ENCODE results near the gene SPTLC3. TPM values are rescaled to one million over a fixed set of nuclear protein-coding genes. Genes with fewer than 3 reads are reported as not detected.
"Not testable (repeated sequence)": the region's sequence is repeated elsewhere in the genome, so short reads cannot be mapped to it uniquely, and the experiment has no call there.

The SPTLC3 gene
- total RNA-seq, 2 experiments from 2014 or later: 0.16 to 1.2 TPM

DNA sequence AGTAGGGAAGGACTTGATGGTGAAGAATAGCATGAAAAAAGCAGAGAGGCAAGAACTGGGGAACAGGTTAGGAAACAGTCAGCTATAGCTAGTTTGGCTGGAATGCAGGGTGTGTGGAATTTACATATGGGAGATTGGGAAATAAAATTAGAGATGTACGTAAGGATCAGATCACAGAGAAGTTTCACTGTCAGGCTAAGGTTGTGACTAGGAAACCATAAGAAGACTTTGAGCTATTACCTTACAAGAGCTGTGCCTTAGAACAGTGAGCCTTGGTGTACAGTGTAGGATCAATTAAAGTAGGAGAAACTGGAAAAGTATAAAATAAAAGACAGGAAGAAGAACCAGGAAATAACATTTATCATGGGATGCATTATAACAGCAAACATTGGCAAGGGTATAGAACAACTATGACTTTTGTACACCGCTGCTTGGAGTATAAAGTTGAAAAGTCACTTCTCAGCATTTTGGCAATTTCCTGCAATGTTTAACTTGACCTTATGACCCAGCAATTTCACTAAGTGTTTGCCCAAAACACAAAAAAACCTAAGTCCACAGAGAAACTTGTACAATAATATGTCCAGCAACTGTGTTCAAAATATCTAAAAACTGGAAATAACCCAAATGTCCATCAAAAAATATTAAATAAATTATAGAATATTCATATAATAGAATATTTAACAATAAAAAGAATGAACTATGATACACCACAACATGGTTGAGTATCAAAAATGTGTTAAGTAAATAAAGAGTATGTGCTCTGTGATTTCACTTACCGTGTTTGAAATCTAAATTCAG is 31.2 kb upstream of the SPTLC3 start:
- ATAC-seq: no peak
- Mint-ChIP-seq H3K27ac (no peak overlapping the region), H3K27me3 (no peaks in the 10 kb centered on the region), H3K9me3 (ENCODE audit: low read depth) (no peaks in the 10 kb centered on the region), H3K4me3 (no peak overlapping the region), H3K36me3 (no peaks in the 10 kb centered on the region), H3K4me1 (no peaks in the 10 kb centered on the region)
- no peak for DNase-seq
- CTCF ChIA-PET: no interaction called here

GRCh38 chr20:12978126-12978394 is 30.7 kb upstream of the SPTLC3 start:
- H3K4me3 Mint-ChIP-seq: no peak overlapping the region
- ATAC-seq (no peak), DNase-seq (no peak)
- CTCF ChIA-PET: no interaction called here
- H3K36me3 Mint-ChIP-seq: no peaks in the 10 kb centered on the region
- H3K4me1 Mint-ChIP-seq: no peaks in the 10 kb centered on the region
- no peaks in the 10 kb centered on the region for H3K9me3 Mint-ChIP-seq (ENCODE audit: low read depth)
- H3K27ac Mint-ChIP-seq: no peak overlapping the region
- no peaks in the 10 kb centered on the region for H3K27me3 Mint-ChIP-seq

- DNase-seq (no peak), ATAC-seq (no peak)
- H3K27me3 Mint-ChIP-seq: no peaks in the 10 kb centered on the region
- no peak overlapping the region for H3K27ac Mint-ChIP-seq
- no peak overlapping the region for H3K4me3 Mint-ChIP-seq
- no peaks in the 10 kb centered on the region for H3K9me3 Mint-ChIP-seq (ENCODE audit: low read depth)
- CTCF ChIA-PET: no interaction called here
- H3K36me3 Mint-ChIP-seq: no peaks in the 10 kb centered on the region
- no peaks in the 10 kb centered on the region for H3K4me1 Mint-ChIP-seq
Measured at GRCh38 chr20:12978613-12979495, 29.9 kb upstream of the SPTLC3 start.

- DNase-seq; H3K27me3 Mint-ChIP-seq; H3K4me3 Mint-ChIP-seq; CTCF ChIA-PET; ATAC-seq; H3K27ac Mint-ChIP-seq; H3K9me3 Mint-ChIP-seq (ENCODE audit: low read depth); H3K4me1 Mint-ChIP-seq; H3K36me3 Mint-ChIP-seq: not testable (repeated sequence)
Measured at GRCh38 chr20:12979713-12980112, 29.1 kb upstream of the SPTLC3 start.

GRCh38 chr20:12982098-12982497 is 26.7 kb upstream of the SPTLC3 start:
- Mint-ChIP-seq H3K9me3 (ENCODE audit: low read depth) (no peaks in the 10 kb centered on the region), H3K36me3 (no peaks in the 10 kb centered on the region), H3K27me3 (no peaks in the 10 kb centered on the region), H3K4me1 (no peaks in the 10 kb centered on the region), H3K4me3 (no peak overlapping the region), H3K27ac (no peak overlapping the region)
- ATAC-seq (no peak), DNase-seq (no peak)
- CTCF ChIA-PET: no interaction called here

DNA sequence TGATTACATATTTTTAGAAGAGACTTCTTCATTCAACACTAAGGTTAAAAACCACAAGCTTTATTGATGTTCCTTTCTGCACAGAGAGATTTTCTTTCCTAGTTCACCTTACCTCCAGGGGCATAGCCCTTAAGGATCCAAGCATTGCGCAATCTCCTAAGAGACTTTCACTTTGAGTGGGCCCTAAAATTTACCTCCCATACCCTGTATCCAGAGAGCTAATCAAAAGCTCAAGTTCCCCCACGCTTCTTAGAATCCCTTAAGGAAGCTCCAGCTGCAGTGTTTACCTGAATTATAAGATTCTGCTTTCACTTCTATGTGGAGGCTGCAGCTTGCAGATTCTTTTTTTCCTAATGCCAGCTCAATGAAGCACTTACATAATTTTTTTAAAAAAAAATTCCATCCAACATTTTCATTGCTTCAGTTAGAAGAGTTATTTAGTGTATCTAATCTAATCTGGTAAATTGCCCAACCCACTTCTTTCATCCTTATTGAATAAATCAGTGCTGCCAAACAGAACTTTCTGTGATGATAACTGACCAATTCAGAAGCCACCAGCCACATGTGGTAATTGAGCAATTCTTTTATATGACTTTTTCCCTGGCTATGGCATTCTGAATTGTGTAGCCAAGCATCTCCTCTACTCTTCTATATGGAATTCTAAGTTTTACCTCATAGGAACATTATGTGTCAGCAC is 24.6 kb upstream of the SPTLC3 start:
- CTCF ChIA-PET: no interaction called here
- no peak for DNase-seq
- H3K4me1 Mint-ChIP-seq: no peaks in the 10 kb centered on the region
- no peaks in the 10 kb centered on the region for H3K27me3 Mint-ChIP-seq
- no peaks in the 10 kb centered on the region for H3K9me3 Mint-ChIP-seq (ENCODE audit: low read depth)
- no peak for ATAC-seq
- no peak overlapping the region for H3K27ac Mint-ChIP-seq
- H3K4me3 Mint-ChIP-seq: no peak overlapping the region
- no peaks in the 10 kb centered on the region for H3K36me3 Mint-ChIP-seq

- Mint-ChIP-seq H3K9me3 (ENCODE audit: low read depth) (no peaks in the 10 kb centered on the region), H3K27me3 (no peaks in the 10 kb centered on the region), H3K4me3 (no peak overlapping the region), H3K4me1 (no peaks in the 10 kb centered on the region), H3K27ac (no peak overlapping the region), H3K36me3 (no peaks in the 10 kb centered on the region)
- no peak for ATAC-seq
- CTCF ChIA-PET: no interaction called here
- no peak for DNase-seq
Measured at GRCh38 chr20:12984863-12985262, 23.9 kb upstream of the SPTLC3 start.

DNA sequence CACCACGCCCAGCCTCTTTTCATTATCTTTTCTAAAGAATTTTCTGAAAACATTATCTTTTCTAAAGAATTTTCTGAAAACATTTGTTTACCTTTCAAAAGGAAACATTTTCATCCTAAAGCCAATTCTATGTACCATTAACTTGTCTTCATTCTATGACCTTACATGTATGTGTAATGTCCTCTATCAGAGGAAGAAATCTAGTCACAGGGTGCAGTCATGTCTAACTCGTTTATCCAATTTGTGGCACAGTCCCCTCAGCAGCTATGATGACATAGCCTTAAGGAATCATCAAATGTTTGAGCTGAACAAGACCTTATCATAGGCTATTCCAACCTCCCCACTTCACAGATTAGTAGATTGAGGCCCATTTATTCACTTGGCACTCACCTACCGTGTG is 21.5 kb upstream of the SPTLC3 start:
- CTCF ChIA-PET: no interaction called here
- no peak for ATAC-seq
- no peak overlapping the region for H3K4me3 Mint-ChIP-seq

DNA sequence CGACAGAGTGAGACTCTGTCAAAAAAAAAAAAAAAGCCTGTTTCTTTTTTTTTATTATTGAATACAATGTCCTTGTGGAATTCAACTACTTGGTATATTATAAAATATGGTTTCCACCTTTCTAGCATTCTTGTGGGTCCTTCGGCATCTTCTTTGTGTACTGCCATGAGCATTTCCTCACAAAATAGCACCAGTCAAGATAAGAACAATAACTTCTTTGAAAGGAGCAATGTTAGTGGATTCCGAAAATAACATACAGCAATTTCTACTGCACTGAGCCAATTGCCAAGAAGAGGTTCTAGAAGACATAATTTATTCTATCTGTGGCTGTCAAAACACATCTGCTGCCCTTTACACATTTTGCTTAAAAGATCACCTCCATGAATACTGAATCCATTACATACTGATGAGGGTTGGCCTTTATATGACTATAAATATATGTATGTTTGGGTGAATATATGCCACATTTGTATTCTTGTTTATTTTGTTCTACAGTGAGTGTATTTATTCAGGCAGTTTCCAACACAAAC is 19.1 kb upstream of the SPTLC3 start:
- no peak for ATAC-seq
- H3K27me3 Mint-ChIP-seq: no peaks in the 10 kb centered on the region
- no peak for DNase-seq
- no peak overlapping the region for H3K4me3 Mint-ChIP-seq
- H3K27ac Mint-ChIP-seq: no peak overlapping the region
- no peaks in the 10 kb centered on the region for H3K9me3 Mint-ChIP-seq (ENCODE audit: low read depth)
- H3K4me1 Mint-ChIP-seq: no peaks in the 10 kb centered on the region
- H3K36me3 Mint-ChIP-seq: no peaks in the 10 kb centered on the region
- CTCF ChIA-PET: no interaction called here

More for the DNA sequence above, 21.5 kb upstream of the SPTLC3 start:
- no peak for DNase-seq
- Mint-ChIP-seq H3K4me1 (no peaks in the 10 kb centered on the region), H3K27ac (no peak overlapping the region), H3K9me3 (ENCODE audit: low read depth) (no peaks in the 10 kb centered on the region), H3K36me3 (no peaks in the 10 kb centered on the region), H3K27me3 (no peaks in the 10 kb centered on the region)

DNA sequence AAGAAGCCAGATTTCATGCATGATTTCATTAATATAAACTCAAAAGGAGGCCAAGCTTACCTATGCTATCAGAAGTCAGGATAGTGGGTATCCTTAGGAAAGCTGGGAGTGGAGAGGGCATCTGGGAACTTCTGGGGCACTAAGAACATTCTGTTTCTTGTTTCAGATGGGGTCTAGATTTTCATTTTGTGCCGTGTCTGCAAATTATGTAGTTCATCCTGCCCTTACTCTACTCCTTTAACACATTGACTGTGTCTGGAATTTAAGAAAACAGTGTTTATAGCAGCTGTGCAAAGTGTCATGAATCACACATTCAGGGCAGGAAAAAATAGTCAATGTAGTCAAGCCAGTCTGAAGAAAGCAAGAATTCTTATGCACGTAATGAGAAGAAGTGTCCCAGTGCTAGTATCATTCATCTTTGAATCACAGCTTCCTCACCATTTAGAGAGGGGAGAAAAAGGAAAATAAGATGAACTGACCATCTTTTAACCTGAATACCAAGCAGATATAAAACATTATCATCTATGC is 11.6 kb upstream of the SPTLC3 start:
- Mint-ChIP-seq H3K4me3 (no peak overlapping the region), H3K4me1 (no peaks in the 10 kb centered on the region), H3K27ac (no peak overlapping the region), H3K9me3 (ENCODE audit: low read depth) (no peaks in the 10 kb centered on the region), H3K27me3 (no peaks in the 10 kb centered on the region), H3K36me3 (no peaks in the 10 kb centered on the region)
- DNase-seq (no peak), ATAC-seq (no peak)
- CTCF ChIA-PET: no interaction called here

GRCh38 chr20:12998046-12998445 is 10.7 kb upstream of the SPTLC3 start:
- DNase-seq (no peak), ATAC-seq (no peak)
- no peaks in the 10 kb centered on the region for H3K27me3 Mint-ChIP-seq
- CTCF ChIA-PET: no interaction called here
- no peaks in the 10 kb centered on the region for H3K9me3 Mint-ChIP-seq (ENCODE audit: low read depth)
- no peaks in the 10 kb centered on the region for H3K36me3 Mint-ChIP-seq
- no peaks in the 10 kb centered on the region for H3K4me1 Mint-ChIP-seq
- no peak overlapping the region for H3K4me3 Mint-ChIP-seq
- H3K27ac Mint-ChIP-seq: no peak overlapping the region

DNA sequence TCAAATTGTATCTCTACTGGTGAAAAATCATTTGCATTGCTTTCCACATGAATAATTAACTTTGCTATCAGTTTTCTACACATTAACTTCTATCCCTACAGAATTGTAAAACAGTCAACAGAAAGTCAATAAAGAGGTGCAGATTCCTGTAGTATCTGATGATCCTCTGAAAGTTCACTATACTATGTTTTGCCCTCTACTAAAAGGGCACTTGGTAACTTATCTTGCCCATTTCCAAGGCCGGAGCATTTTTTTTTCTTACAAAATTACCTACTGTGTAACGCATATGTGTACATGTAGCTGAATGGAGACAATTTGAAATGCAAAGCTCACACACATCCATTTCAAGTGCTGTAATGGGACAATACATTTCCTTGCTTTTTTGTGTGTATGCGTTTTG is 9.6 kb upstream of the SPTLC3 start:
- CTCF ChIA-PET: no interaction called here
- no peaks in the 10 kb centered on the region for H3K4me1 Mint-ChIP-seq
- no peaks in the 10 kb centered on the region for H3K36me3 Mint-ChIP-seq
- H3K9me3 Mint-ChIP-seq (ENCODE audit: low read depth): no peaks in the 10 kb centered on the region
- H3K27me3 Mint-ChIP-seq: no peaks in the 10 kb centered on the region
- H3K27ac Mint-ChIP-seq: no peak overlapping the region
- no peak overlapping the region for H3K4me3 Mint-ChIP-seq
- ATAC-seq: no peak
- DNase-seq: no peak

- DNase-seq (no peak), ATAC-seq (no peak)
- Mint-ChIP-seq H3K36me3 (no peaks in the 10 kb centered on the region), H3K4me1 (no peaks in the 10 kb centered on the region), H3K27me3 (peaks cover 4% of the 10 kb centered on the region), H3K4me3 (no peak overlapping the region), H3K9me3 (ENCODE audit: low read depth) (no peaks in the 10 kb centered on the region), H3K27ac (no peak overlapping the region)
- CTCF ChIA-PET: no interaction called here
Measured at GRCh38 chr20:13002251-13002650, 6.5 kb upstream of the SPTLC3 start.

Data from activated CD8-positive, alpha-beta memory T cell treated with anti-CD3 and anti-CD28 coated beads, Interleukin-2, amount 10 ng/mL, durations not matched to agents 7 days and 5 days (primary cell).